ENCODE results near the gene PALM. TPM values are rescaled to one million over a fixed set of nuclear protein-coding genes. Genes with fewer than 3 reads are reported as not detected.

The PALM gene
- total and polyA plus RNA-seq, 9 of the 15 experiments (the other 6 are each of a cell fraction or from before 2014, with no cell fraction given) = 0.04 to 6.6 (median 1.7) TPM

- Histone ChIP-seq H3K27me3 (ENCODE audit: control insufficient read depth in 2 of 2, insufficient read depth in 2 of 2, low read length in 2 of 2) (no peaks in the 10 kb centered on the region), H3K4me3 (no peak overlapping the region), H3K79me2 (ENCODE audit: control insufficient read depth, insufficient read depth, low read length) (no peaks in the 10 kb centered on the region), H3K36me3 (ENCODE audit: control insufficient read depth, insufficient read depth, low read length) (no peaks in the 10 kb centered on the region), H3K9me1 (ENCODE audit: control insufficient read depth, insufficient read depth, low read length) (no peaks in the 10 kb centered on the region), H3K4me2 (ENCODE audit: insufficient read depth, low read length) (no peak overlapping the region), H4K20me1 (replicated peaks; ENCODE audit: control insufficient read depth, insufficient read depth, low read length) (no peaks in the 10 kb centered on the region), H3K9me3 (replicated peaks; ENCODE audit: control insufficient read depth, insufficient read depth, low read depth, low read length) (no peaks in the 10 kb centered on the region), H3K9ac (ENCODE audit: insufficient read depth in 1 of 2, low read depth in 2 of 2, low read length in 2 of 2) (no peak overlapping the region), H3K27ac (ENCODE audit: extremely low read depth, low read depth, low read length) (no peak overlapping the region), H3K4me1 (replicated peaks in 1 of 2; ENCODE audit: control insufficient read depth in 2 of 2, insufficient read depth in 2 of 2, low read length in 2 of 2) (peaks cover 5 to 48% of the 10 kb centered on the region in 2 experiments; a peak in 3 of 5 replicates), H2AFZ (ENCODE audit: low read depth, low read length) (no peak overlapping the region)
- POLR2A ChIA-PET = interaction anchor here (0.5 to 1.5 kb wide), 3 partner anchors 12 to 275 kb away, joined by 3 to 5 read pairs (median 3); no protein-coding TSS in a partner anchor
- DNase-seq (ENCODE audit: extremely low read depth in 1 of 4, low spot score in 3 of 4) (peak; percentile 61 to 73 (median 68)), FAIRE-seq (peak; percentile 40), ATAC-seq (peak; percentile 68)
- CTCF ChIA-PET (ENCODE audit: low intra/inter-chr PET ratio) = no interaction called here
- 55% methylated on average over 15 of the region's 19 CpGs for WGBS (ENCODE audit: insufficient coverage, low coverage, missing lambda C conversion rate)
- intact Hi-C loops (cut with micrococcal nuclease) (no loop called here), in situ Hi-C loops (cut with MboI) (no loop called here)
- BruUV-seq (replicated peaks) = no TSS peak
- TF ChIP-seq HDAC8 (tag; IDR thresholded peaks at IDR 0.05) (no peak), ZBTB7A (IDR thresholded peaks at IDR 0.05; ENCODE audit: borderline replicate concordance, control insufficient read depth, low read depth, low read length) (0 out of 2 replicates have a peak, but pooled peaks have one; percentile 33), HNRNPL (IDR thresholded peaks at IDR 0.05; ENCODE audit: low read depth, low read length) (no peak), BMI1 (IDR thresholded peaks at IDR 0.05; ENCODE audit: low read length) (no peak), BCOR (IDR thresholded peaks at IDR 0.05) (no peak), ZNF24 (IDR thresholded peaks at IDR 0.05) (no peak), ZBTB33 (CRISPR knock-in tag; IDR thresholded peaks at IDR 0.05) (no peak), ADNP (tag; IDR thresholded peaks at IDR 0.05) (peak; percentile 65; the same call in 1 of the 2 replicates), MTA1 (IDR thresholded peaks at IDR 0.05; ENCODE audit: borderline replicate concordance) (peak; percentile 91; the same call in 1 of the 2 replicates), E4F1 (CRISPR knock-in tag; IDR thresholded peaks at IDR 0.05; ENCODE audit: borderline replicate concordance) (no peak), POLR2B (IDR thresholded peaks at IDR 0.05; ENCODE audit: low read depth, partially characterized antibody) (no peak), ZKSCAN3 (CRISPR knock-in tag; IDR thresholded peaks at IDR 0.05) (no peak), TAL1 (IDR thresholded peaks at IDR 0.05) (no peak), TFE3 (CRISPR knock-in tag; IDR thresholded peaks at IDR 0.05) (no peak), XRCC5 (IDR thresholded peaks at IDR 0.05; ENCODE audit: low read depth, low read length) (no peak)
Measured at GRCh38 chr19:741506-742131, 32.9 kb downstream of the PALM start.

All from K562 (cell line).